ENCODE measurements around the gene SYT5. TPM values are rescaled to one million over a fixed set of nuclear protein-coding genes. Genes with fewer than 3 reads are reported as not detected.
"Not testable (repeated sequence)": the region's sequence is repeated elsewhere in the genome, so short reads cannot be mapped to it uniquely, and the experiment has no call there.

The SYT5 gene
- total RNA-seq, 1 donor from 2014 or later, result not detected

- ATAC-seq (peak; percentile 67), DNase-seq (no peak)
- intact Hi-C loops (cut with micrococcal nuclease), result no loop called here
Measured at GRCh38 chr19:55209693-55210472, 29.8 kb upstream of the SYT5 start.

GRCh38 chr19:55208880-55209692 lies 29.0 kb upstream of the SYT5 start, which contains the start of gene PTPRH:
Gene PTPRH, minus strand, starts transcription at chr19:55209501. Its CDS starts 68 bp downstream, at chr19:55209433.
- no peak for ATAC-seq
- intact Hi-C loops (cut with micrococcal nuclease), result no loop called here
- no peak for DNase-seq

- DNase-seq, result peak; percentile 85
- intact Hi-C loops (cut with micrococcal nuclease), result no loop called here
- peak; percentile 96 for ATAC-seq
Measured at GRCh38 chr19:55206664-55207500, 26.8 kb upstream of the SYT5 start.

- intact Hi-C loops (cut with micrococcal nuclease); DNase-seq; ATAC-seq: not testable (repeated sequence)
Measured at GRCh38 chr19:55202199-55202598, 22.1 kb upstream of the SYT5 start.

- intact Hi-C loops (cut with micrococcal nuclease), result no loop called here
- ATAC-seq, result no peak
- DNase-seq, result no peak
Measured at GRCh38 chr19:55199620-55200204, 19.6 kb upstream of the SYT5 start.

GRCh38 chr19:55198651-55199050 lies 18.6 kb upstream of the SYT5 start:
- ATAC-seq (no peak), DNase-seq (no peak)
- intact Hi-C loops (cut with micrococcal nuclease), result no loop called here

- intact Hi-C loops (cut with micrococcal nuclease), result no loop called here
- DNase-seq, result no peak
- no peak for ATAC-seq
Measured at GRCh38 chr19:55197528-55197927, 17.4 kb upstream of the SYT5 start.

- intact Hi-C loops (cut with micrococcal nuclease), result no loop called here
- DNase-seq, result no peak
- no peak for ATAC-seq
Measured at GRCh38 chr19:55196803-55197202, 16.7 kb upstream of the SYT5 start.

DNA sequence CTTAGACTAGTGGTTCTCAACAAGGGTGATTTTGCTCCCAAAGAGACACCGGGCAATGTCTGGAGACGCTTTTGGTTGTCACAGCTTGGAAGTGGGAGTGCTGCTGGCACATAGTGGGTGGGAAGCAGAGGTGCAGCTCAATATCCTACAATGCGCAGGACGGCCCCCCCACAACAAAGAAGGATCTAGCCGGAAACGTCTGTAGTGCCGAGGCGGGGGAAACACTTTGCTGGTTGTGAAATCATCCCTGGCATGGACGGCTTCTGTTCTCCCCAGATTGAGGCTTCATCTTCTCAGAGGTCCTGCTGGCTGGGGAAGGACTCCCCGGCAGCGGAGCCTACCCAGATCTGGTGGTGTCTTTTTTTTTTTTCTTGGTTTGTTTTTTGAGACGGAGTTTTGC lies 13.4 kb upstream of the SYT5 start:
- intact Hi-C loops (cut with micrococcal nuclease), result no loop called here
- no peak for ATAC-seq
- no peak for DNase-seq

DNA sequence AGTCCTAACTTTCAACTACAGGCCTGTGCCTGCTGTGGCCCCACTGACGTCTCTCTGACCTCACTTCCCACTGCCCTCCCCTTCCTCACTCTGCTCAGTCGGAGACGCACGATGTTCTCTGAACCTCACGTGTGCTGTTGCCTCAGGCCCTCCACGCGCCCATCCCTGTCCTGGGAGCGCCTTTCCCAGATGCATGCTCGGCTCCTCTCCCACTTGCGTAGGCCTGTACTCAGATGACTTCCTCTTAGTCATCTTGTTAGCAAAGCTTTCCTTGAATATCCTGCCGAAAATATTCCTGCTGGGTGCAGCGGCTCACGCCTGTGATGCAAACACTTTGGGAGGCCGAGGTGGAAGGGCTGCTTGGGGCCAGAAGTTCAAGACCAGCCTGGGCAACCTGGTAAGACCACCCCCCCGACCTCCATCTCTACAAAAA lies 9.3 kb upstream of the SYT5 start:
- peak; percentile 77 for ATAC-seq
- intact Hi-C loops (cut with micrococcal nuclease), result no loop called here
- DNase-seq, result peak; percentile 48

- intact Hi-C loops (cut with micrococcal nuclease), result no loop called here
- ATAC-seq, result no peak
- DNase-seq, result no peak
Measured at GRCh38 chr19:55188625-55189024, 8.5 kb upstream of the SYT5 start.

- DNase-seq, result no peak
- ATAC-seq, result no peak
- intact Hi-C loops (cut with micrococcal nuclease), result no loop called here
Measured at GRCh38 chr19:55186080-55186479, 6.0 kb upstream of the SYT5 start.

DNA sequence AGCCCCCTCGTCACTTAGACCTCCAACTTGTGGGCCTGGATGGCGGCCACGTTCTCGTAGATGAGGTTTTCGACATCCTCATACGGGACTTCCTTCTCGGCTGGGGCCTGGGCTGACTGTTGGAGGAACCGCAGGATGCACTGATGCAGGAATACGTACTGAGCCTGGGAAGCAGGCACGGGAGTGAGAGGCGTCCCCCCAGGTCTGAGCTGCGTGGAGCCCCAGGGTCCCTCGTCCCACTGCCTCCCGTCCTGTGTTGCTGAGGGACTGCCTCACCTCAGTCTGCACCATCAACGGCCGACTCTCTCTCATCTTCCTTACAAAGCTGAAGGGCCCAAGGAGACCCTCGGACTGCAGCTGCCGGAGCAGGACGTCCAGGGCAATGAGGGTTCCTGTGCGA lies 1.7 kb upstream of the SYT5 start:
- ATAC-seq (no peak), DNase-seq (no peak)
- intact Hi-C loops (cut with micrococcal nuclease), result no loop called here

DNA sequence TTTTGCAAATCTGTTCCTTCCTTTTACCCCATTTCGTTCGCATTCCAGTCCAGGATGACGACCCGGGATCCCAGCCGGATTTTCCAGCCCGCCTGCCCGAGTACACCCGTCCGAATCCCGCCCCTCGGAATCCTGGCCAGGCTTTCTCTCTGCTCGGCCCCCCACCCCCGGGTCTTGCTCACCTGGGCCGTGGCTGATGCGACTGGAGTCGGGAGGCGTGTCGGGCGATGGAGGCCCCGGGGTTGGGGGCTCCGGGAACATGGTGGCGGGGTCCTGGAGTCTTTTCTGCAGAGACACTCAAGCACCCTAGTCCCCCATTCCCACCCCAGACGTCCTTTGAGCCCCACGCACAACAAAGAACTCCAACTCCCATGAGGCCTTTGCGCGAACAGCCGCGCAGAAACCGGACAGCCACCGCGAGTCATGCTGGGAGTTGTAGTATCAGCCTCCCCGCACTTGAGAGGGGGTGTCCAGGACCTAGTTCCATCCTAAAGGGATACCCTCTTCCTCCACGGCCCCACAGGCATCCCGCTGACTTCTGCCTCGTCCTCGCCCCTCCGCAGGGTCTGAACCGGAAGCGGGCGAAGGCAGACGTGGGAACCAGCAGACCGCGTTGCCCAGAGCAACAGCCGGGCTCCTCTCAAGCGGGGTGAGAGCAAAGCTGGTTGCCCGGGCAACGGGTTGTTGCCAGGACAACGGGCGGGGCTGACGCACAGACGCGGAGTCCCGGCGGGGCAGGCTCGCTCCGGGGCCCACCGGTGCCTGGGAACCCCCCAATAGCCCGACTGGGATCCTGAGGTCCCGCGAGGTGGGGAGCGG lies 1.1 kb downstream of the SYT5 start:
- intact Hi-C loops (cut with micrococcal nuclease), result no loop called here
- ATAC-seq (peak; percentile 77), DNase-seq (peak; percentile 71)

DNA sequence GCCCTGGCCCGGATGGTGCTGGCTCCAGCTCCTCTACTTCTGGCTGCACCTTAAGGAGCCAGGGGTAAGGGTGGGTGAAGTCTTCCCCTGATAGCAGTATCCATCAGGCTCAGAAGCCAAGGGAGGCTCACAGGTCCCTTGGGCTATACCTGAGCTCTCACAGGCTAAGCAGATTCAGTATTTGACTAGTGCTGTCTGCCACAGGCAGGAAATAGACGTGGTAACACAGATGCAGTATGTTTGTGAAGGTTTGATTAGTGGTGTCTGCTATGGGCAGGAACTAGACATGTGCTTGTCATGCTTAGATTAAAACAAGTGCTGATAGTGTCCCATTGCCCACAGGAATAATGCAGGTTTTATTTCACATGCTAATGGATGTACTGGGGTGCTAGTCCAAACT lies 4.0 kb downstream of the SYT5 start:
- ATAC-seq (no peak), DNase-seq (no peak)
- intact Hi-C loops (cut with micrococcal nuclease), result no loop called here

DNA sequence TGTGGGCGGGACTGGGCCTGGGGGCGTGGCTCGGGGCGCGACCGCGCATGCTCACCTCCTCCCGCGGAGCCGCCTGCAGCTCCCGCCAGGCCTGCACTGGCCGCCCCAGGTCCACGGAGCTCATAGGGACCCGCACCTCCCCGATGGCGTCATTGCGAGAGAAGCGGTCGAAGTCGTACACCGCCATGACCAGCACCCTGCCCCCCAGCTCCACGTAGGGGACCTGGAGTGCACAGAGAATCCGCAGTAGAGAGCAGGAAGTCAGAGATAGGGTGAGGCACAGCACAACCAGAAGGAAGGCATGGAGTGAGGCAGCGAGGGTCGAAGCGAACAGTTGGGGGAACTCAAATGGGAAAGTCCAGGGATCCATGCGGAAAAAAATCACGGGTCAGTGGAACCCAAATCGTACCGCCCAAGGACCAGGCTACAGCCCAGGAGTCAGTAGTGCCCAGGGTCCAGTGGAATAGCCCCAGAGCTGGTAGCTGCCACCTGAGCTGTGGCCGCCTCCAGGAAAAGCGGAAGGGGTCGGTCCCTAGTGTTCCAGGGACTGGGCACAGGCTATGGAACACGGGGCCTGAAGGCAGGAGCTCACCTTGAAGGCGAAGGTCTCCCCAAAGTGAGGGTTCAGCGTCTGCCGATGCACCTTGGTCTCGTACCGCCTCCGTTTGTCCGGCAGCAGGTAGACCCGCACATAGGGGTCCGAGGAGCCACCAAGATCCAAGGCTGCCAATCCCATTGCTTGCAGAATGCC lies 4.8 kb downstream of the SYT5 start:
- intact Hi-C loops (cut with micrococcal nuclease), result no loop called here
- DNase-seq (peak; percentile 22), ATAC-seq (no peak)

DNA sequence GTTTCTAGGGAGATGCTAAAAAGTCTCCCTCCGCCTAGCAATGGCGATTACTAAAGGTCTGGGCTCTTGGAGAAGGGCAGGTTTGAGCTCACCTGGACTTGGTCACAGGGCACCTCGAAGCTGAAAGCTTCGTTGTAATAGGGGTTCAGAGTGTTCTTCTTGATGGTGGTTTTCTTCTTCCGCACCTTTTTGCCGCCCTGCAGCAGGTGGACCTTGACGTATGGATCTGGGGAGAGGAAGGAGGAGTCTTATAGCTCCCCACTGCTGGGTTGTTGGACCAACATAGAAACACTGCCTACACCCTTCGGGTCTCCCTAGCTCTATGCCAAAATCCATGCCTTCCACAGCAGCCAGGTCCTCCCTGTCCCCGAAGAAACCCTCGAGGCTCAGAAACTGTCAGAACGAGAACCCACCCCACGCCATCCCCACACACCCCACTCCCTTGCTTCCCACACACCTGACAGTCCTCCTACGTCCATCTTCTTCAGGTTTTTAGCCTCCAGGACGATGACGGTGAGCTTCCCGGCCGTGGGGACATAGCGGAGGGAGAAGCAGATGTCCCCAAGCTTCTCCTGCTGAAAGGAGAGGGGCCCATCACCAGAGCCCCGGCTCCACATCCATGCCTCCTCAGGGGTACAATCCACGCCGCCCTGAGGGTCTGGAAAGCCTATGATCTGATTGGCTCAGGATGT lies 5.5 kb downstream of the SYT5 start:
- DNase-seq (peak; percentile 19), ATAC-seq (no peak)
- intact Hi-C loops (cut with micrococcal nuclease), result no loop called here
